ENCODE measurements around the gene DSN1.
A peak's percentile ranks its signal among the peaks of the same experiment; 100 is the strongest.

DSN1 gene

DNA sequence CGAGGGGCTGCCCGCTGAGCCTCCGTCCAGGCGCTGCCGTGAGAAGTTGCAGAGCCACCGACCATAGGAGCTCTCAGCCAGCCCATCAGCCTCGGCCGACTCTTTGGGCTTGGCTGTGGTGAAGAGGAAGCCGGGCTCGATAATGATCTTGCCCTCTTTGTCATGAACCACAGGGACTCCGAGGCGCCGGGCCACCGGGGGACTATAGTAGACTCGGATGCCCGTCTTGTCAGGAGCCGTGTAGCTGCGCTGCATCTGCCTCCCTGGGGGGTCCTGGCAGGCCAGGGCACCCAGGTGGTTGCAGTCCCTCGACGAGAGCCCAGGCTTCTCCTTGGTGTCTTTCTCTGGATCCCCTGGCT is 20.5 kb upstream of the DSN1 start:
- DNase-seq, result no peak

DNA sequence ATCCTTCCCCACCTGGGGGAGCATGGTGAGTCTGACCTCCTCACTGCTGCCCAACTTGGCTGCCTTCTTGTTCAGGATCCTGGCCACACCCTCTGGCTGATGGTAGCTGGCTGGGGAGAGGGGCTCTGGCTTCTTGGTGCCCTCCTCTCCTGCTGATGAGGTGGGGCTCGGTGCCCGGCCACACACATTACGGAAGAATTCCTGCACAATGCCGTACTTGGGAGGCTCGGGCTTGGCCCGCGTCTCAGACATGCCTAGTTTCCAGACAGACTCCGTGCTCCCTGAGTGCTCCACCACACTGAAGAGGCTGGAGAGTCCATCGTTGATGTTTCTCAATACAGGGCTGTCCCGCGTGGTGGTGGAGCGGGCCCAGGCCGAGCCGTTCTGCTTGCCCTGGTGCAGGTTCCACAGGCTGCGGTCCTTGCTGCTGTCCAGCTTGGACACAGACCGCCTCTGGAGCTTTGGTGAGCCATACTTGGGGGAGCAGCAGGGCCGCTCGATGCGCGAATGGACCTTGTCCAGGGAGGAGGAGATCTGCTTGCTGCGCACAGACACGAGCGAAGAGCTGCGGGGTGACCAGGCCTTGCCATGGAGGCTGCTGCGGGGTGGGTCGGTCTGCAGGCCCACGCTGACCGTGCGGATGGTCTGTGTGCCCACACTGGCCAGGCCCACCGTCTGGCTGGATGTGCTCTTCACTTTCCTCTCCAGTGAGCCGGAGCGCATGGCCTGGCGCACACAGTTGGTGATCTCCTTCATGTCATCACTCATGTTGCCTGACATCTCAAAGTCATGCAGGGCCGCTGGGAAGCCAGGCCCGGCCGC is 19.9 kb upstream of the DSN1 start:
- DNase-seq, result no peak

DNA sequence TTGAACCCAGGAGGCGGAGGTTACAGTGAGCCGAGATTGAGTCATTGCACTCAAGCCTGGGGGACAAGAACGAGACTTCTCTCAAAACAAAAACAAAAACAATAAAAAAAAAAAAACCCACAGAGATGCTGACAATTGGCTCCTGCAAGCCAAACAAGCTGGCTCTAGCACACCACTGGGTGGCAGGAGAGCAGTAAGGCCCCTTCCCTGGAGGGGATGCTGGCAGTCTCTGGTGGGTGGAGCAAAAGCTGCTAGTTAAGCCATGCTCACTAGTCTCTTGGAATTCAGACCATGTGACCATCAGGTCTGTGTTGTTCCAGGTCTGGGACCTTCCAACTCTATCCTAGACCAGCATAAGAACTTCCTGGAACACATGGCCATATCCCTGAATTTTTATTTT is 18.9 kb upstream of the DSN1 start:
- DNase-seq, result peak; percentile 17

DNA sequence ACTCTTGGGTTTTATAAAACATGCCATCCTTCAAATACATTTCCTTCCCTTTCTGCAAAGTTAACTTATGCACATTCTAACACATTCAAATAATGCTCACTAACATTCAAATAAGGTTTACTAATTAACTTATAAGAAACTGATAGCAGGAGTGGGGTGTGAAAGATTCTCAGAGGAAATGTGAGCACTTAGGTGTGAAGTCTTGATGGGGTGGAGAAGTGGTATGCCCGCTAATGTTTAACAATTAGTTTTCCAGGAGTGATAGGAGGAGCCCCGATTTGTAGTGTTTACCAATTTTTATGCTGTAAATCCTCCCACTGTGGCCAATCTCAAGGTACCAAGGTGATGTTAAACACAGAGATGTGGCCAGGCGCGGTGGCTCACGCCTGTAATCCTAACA is 18.3 kb upstream of the DSN1 start:
- DNase-seq, result no peak

DNA sequence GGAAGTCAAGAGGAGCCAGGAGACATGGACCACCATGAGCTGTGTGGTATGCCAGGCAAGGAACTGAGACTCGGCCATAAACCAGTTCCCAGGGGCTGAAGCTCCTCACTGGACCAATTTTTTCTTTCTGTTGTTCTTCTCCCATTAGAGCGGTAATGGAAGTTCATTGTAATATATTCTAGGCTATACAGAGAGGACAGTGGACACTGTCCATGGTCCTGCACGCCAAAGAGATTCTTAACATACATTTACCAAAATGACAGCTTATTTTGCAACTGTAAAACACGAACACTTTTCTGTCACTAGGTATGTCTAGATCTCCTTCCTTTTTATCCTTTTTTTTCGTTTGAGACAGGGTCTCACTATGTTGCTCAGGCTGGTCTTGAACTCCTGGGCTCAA is 13.1 kb upstream of the DSN1 start:
- no peak for DNase-seq

DNA sequence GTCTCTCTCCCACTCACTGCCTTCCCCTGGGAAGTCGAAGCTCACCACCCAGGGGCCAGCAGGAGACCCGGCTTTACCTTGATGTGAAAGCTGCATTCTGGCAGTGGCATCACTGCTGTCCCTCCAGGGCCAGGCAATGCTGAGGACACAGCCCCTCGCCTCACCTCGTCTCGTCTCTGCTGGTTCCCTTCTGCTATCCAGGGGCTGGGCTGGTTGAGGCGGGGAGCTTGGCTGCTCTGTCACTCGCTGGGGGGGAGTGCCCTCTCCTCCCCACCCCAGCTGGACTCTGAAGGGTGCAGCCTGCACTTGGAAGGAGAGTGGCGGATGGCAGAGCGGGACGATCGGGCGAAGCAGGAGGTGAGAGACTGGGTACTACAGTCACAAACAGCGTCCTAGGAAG is 12.7 kb upstream of the DSN1 start:
- DNase-seq, result no peak

DNA sequence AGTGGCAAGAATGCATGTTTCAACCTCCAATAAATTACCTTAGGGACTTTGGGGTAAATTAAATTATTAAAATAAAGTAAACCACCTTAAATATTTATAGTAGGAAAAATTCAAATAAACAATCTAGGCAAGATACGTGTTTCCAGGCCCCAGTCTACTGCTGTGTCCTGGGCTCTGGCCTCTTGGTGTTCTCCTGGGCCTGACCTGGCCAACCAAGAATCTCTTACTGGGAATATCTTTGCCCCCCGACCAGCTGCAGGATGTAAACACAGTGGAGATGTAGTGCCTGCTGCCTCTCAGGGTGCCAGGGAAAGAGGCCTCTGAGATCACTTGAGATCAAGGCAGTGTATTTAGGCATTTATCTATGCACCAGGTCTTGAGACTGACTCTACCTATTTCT is 11.7 kb upstream of the DSN1 start:
- DNase-seq, result no peak

DNA sequence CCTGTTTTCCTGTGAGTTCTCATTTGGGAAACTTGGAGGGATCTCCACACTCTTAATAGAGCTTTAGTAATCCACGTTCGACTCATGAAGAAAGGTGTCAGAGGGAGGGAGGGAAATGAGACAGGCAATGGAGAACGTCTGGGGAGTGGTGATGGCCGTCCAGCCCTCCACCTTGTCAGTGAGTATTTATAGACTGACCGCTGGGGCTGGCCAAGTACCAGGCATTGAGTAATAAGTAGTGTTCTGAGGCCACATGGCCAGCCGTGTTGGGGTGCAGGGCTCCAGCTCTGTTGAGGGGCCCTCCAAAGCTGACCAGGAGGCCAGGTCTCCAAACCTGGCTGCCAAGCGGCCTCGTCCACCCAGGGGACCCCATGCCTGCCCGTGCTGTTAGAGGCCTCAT is 11.3 kb upstream of the DSN1 start:
- no peak for DNase-seq

DNA sequence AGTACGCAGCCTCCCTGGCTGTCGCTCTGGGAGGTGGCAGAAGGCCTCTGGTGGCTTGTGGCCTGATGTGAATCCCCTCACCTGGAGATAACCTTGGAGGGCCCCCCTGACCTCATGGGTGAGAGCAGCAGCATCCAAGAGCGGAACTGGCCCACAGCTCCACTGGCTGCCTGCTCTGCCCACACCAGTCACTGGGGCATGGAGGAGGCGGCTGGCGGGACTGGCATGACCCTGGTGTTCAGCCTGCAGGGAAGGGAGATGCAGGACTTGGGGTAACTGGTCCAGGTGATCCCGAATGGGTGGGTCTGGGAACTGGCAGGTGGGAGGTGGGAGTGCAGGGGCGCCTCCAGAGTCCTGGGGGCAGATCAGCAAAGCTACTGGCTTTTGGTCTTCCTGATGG is 10.6 kb upstream of the DSN1 start:
- no peak for DNase-seq

DNA sequence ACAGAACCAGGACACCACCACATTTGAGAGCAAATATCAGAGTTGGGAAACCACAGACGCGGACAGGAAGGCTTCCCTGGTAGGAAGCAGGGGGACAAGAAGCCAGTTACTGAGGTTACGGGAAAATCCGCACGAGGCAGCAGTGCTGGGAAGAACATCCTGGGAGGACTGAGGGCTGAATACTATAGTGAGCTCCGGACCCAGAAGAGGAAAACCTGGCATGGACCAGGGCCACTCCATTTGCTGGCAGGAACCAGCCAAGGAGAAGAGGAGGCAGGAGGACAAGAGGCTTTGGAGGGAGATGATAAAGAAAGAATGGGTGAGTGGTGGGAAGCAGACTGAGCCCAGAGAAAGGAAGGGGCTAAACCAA is 6.1 kb upstream of the DSN1 start:
- no peak for DNase-seq

DNA sequence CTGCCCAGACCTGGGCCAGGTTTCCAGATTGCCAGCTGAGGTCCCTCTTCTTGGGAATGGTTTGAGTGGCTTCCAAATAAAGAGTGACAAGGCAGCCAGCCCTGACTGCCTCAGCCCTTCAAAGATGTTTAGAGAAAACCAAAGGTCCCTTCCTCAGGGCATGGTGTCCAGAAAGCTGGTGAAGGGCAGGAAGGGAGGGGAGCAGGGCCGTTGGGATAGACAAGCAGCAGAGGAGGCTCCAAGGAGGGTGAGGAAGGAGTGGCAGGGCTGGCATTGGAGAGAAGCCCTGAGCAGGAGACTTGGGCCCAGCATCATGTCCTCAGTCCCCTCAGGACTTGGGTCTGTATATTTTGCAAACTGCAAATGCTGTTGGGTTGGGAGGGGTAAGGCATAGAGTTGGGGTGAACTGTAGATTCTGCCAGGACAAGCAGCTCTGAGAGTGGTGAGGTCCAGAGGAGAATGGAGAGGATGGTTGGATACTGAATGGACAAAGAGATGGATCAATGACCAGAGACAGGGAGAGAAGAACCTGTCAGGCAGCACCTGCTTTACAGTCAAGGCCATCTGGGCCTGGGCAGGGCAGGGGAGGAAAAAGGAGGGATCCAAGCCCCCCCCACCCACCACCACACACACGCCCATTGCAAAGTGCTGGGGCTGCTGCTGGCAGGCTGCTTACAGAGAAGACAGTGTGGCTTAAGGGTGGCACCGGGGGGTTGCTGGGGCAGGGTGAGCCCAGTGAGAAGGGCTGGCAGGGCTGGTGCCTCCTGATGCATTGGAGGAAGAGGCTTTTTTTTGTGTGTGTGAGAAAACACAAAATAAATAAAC is 5.5 kb upstream of the DSN1 start:
- DNase-seq, result no peak

DNA sequence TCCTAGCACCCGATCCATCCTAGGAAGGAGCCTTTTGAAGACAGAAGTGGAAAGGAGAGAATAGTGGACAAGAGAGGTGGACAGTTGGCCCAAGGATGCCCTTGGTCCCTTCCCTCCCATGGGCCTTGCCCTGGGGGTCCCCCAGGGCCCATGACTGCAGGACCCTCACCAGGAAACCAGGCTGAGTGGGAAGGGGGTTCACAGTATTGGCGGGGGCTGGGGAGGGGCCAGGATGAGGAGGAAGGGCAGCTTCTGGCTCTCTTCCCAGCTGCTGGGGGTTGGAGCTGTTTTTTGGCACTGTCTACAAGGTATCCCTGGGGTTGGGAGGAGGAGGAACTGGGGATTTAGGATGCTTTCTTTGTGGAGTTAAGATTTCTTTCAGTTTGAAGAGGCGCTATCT is 4.0 kb upstream of the DSN1 start:
- no peak for DNase-seq

DNA sequence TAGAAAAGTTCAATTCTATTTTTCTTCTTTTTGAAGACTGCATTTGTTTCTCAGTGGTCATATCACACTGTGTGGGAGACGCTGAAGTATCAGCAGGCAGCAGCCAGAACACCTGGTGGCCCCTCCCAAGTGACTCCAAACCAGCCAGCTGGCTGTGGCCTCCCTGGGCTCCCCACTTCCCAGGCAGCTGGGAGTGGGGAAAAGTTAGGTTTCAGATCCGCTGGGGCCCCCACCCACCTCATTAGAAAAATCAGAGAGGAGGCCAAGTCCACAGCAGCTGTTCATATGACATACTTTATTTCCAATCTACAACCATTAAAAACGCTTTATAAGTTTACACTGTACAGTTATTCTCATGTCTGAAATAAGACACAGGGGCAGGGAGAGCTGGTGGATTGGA is 3.6 kb upstream of the DSN1 start:
- no peak for DNase-seq

DNA sequence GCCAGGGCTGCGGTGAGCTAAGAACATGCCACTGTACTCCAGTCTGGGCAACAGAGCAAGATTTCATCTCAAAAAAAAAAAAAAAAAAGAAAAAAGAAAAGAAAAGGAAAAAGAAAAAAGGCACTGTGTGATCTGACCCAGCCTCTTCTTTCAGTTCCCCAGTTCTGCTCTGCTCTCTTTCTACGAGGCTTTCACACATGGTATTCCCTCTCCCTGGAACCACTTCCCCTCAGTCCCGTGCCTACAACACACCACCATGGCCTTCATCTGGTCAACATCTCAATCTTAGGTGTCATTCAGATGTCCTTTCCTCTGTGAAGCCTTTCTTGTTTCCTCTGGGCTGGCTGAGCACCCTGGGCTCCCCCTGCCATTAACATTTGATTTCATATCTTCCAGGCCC is 2.3 kb upstream of the DSN1 start:
- DNase-seq, result no peak

DNA sequence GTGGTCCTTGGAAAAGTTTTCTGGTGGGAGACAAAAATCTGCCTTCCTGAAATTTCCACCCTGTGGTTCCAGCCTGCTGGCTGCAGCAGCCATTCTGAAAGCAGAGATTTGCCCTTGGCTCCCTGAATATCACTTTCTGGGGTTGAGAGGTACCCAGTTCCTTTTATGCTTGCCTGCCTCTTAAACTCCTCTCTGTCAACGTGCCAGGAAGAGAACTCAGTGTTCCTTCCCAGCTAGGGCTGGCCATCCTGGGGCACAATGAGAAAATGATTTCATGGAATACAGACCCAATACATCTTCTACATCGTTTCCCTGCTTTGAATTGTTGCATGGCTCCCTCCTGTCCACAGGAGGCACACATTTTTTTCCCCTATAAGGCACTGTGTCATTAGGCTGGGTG is 1.6 kb upstream of the DSN1 start:
- DNase-seq, result no peak

DNA sequence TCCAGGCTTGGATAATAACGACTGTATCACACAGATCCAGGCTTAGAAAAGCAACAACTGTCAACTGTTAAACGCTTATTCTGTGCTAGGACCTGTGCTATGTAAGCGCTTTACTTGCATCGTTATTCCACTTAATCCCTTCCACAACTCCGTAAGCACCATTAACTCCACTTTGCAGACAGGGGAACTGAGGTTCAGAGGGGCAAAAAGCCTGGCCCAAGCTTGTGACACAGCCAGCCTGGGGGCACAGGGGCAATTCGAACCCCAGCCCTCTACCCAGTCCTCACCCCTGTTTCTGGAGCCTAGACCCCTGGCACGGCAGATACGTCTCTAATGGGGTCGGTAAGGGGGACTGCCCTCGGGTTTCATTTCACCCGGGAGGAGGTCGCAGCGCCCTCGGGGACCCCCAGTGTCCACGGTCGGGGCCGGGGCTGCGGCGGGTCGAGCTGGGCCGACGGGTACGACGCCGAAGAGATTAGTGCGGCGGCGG is 411 bp downstream of the DSN1 start:
- DNase-seq, result no peak

DNA sequence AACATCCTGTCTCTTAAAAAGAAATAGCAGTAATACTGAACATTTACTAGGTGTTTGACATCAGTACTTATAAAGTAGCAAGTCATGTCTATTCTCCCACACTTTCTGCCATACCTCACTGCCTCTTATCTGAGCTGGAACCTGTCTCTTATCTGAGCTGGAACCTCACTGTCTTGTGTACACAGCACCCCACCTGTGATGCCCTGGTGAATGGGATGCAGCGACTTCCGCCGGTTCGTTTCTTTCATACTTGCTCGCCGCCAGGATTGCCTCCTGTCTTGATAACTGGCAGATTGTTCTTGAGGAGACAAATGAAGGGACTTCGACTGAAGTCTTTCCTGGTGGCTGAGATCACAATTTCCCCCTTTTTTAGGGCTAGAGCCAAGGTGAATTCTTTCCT is 2.9 kb downstream of the DSN1 start:
- no peak for DNase-seq

DNA sequence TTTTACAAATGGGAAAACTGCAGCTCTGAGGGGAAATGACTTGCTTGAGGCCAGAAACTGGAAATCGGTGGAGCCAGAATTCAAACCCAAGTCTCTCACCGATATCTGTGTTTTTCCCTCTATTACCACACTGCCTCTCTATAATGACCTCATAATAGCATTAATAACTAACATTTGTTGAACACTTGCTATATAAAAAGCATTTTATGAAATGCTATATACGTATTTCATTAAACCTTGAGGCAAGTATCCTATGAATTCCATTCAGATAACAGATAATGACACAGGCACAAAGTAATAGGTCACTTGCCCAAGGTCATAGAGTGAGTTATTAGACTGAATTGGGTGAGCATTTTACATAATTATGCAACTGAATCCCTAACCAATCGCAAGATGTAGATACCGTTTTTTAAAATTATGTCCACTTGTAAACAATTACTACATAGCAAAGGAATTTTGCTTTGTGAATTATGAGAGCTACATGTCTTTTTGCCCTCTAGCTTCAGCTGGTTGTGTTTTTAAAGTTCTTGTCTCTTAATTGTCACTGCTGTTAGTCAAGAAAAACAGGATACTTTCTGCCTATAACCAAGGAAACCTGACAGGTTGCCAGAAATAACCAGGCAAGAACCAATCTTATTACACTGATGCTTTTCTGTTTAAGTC is 4.7 kb downstream of the DSN1 start:
- no peak for DNase-seq

DNA sequence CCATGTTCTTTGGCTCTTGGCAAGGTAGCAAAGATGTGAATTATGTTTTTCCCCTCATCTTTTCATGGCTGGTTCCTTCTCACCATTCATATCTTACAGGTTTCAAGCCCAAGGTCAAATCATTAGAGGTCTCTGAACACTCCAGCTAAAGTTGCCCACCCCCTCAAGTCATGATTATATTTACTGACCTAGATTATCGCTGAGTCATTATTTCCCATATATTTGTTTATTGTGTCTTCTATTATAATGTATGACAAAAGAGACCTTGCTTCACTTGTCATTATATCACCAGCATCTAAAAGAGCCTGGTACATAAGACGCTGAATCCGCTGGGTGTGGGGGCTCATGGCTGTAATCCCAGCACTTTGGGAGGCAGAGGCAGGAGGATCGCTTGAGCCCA is 12.4 kb downstream of the DSN1 start:
- DNase-seq, result no peak

DNA sequence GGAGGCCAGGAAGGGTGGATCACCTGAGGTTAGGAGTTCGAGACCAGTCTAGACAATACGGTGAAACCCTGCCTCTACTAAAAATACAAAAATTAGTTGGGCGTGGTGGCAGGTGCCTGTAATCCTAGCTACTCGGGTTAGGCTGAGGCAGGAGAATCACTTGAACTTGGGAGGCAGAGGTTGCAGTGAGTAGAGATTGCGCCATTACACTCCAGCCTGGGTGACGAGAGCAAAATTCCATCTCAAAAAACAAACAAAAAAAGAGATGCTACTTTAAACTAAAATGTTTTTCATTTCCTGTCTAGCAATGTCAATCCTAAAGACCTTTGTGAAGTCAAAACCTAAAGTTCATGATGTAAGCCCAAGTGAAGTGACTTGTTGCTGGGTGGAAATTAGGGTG is 12.9 kb downstream of the DSN1 start:
- DNase-seq, result no peak

DNA sequence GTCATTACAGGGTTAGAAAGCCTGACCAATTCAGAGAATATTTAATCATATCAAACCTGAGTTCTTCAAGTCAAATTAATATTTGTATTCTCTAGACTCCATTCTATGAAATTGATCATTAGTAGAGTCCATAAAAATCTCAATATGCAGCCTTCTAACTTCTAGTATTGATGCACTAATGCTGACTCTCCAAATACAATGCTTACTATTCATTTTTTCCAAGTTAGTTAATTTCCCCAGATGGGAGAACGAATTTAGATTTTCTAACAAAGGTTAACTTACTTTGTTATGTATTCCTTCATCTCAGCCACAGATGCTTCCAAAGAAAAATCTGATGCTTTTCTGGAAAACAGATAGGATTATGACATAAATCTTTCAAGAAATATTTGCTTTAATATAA is 15.3 kb downstream of the DSN1 start:
- no peak for DNase-seq

DNA sequence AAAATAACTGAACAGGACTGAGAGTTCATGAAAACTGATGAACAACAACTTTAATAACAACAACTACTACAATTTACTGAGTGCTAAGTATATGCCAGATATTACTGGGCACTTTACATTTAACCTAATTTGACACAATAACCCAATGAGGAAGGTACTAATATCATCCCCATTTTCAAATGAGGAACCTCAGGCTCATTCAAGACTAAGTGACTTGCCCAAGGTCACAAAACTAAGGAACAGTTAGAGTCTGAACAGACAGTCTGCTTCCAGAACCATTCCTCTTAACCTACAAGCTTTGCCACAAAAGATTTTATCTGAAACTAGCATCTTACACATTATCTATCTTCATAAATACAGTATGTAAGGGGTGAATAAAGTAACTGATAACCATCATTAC is 17.1 kb downstream of the DSN1 start:
- no peak for DNase-seq

DNA sequence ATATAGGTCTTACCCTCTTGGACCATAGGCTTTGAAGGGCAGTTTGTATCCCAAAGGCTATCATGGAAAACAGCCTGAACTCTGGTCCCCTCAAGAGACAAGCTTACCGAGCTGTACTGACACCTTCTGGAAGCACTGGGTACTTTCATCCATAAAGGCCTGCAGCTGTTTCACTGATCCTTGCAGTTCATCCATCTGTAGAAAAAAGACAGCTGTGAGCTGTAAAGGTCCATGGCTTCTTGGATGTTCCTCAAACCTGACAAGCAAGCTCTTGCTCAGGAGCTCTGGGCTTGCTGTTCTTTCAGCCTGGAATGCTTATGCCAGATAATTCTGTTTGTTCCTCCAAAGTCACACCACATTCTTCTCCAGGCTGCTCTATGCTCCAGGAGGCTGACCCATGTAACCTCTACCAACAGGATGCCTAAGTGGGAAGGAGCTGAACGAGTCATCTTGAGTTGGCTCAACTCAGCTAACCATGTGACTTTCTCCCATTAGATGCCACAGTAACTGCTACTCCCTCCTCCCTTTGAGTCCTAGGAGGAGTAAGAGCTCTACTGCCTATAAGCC is 18.8 kb downstream of the DSN1 start:
- peak; percentile 24 for DNase-seq

DNA sequence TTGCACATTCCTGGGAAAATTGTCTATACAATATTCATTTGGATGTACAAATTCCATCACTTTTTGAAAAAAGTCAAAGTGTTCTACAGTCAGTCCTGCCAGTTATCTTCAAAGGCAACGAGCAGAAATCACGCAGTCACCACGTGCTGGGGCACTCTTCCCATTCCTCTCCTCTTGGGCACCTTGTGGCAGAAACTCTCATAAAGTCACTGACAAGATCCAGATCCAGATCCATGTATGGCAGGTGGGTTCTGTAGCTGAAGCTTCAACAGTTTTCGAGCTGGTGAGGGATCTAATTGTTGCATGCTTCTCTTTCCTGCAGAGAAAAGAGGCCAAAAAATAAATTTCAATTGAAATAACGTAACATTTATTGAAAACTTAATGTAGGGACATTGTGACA is 21.0 kb downstream of the DSN1 start:
- DNase-seq, result no peak
